ENCODE measurements around the gene THSD4.
"Not testable (repeated sequence)": the region's sequence is repeated elsewhere in the genome, so short reads cannot be mapped to it uniquely, and the experiment has no call there.

THSD4 gene

GRCh38 chr15:71386448-71387236 lies 271.4 kb downstream of the THSD4 start:
- DNase-seq (ENCODE audit: low spot score), result no peak

GRCh38 chr15:71387810-71388209 lies 272.5 kb downstream of the THSD4 start:
- DNase-seq (ENCODE audit: low spot score), result no peak

GRCh38 chr15:71390096-71390495 lies 274.8 kb downstream of the THSD4 start:
- DNase-seq (ENCODE audit: low spot score), result no peak

GRCh38 chr15:71391421-71392088 lies 276.3 kb downstream of the THSD4 start:
- DNase-seq (ENCODE audit: low spot score), result no peak

- DNase-seq (ENCODE audit: low spot score), result no peak
Measured at GRCh38 chr15:71392861-71393283, 277.6 kb downstream of the THSD4 start.

GRCh38 chr15:71393383-71393782 lies 278.1 kb downstream of the THSD4 start:
- no peak for DNase-seq (ENCODE audit: low spot score)

GRCh38 chr15:71396536-71397125 lies 281.4 kb downstream of the THSD4 start:
- DNase-seq (ENCODE audit: low spot score), result no peak

GRCh38 chr15:71397377-71397776 lies 282.1 kb downstream of the THSD4 start:
- no peak for DNase-seq (ENCODE audit: low spot score)

- no peak for DNase-seq (ENCODE audit: low spot score)
Measured at GRCh38 chr15:71400294-71400693, 285.0 kb downstream of the THSD4 start.

- not testable (repeated sequence) for DNase-seq (ENCODE audit: low spot score)
Measured at GRCh38 chr15:71401728-71402127, 286.5 kb downstream of the THSD4 start.

GRCh38 chr15:71409541-71409940 lies 294.3 kb downstream of the THSD4 start:
- DNase-seq (ENCODE audit: low spot score), result no peak

- no peak for DNase-seq (ENCODE audit: low spot score)
Measured at GRCh38 chr15:71410347-71410746, 295.1 kb downstream of the THSD4 start.

GRCh38 chr15:71411538-71412482 lies 296.5 kb downstream of the THSD4 start:
- DNase-seq (ENCODE audit: low spot score), result no peak

- DNase-seq (ENCODE audit: low spot score), result no peak
Measured at GRCh38 chr15:71413419-71413818, 298.1 kb downstream of the THSD4 start.

GRCh38 chr15:71414853-71415252 lies 299.6 kb downstream of the THSD4 start:
- DNase-seq (ENCODE audit: low spot score), result no peak

GRCh38 chr15:71422530-71423259 lies 307.4 kb downstream of the THSD4 start:
- DNase-seq (ENCODE audit: low spot score), result no peak

- DNase-seq (ENCODE audit: low spot score), result no peak
Measured at GRCh38 chr15:71424765-71425164, 309.5 kb downstream of the THSD4 start.

GRCh38 chr15:71425388-71425787 lies 310.1 kb downstream of the THSD4 start:
- DNase-seq (ENCODE audit: low spot score), result no peak

GRCh38 chr15:71426792-71427191 lies 311.5 kb downstream of the THSD4 start:
- no peak for DNase-seq (ENCODE audit: low spot score)

- no peak for DNase-seq (ENCODE audit: low spot score)
Measured at GRCh38 chr15:71430782-71431181, 315.5 kb downstream of the THSD4 start.
